HG03159 (cell line): ENCODE data around the gene EGF.

Experiments
- ATAC-seq: cut with Tn5 transposase; IDR thresholded peaks from one replicate; pipeline ENCODE4 v1.9.1; 2021; ENCODE audit warnings: mild to moderate bottlenecking, moderate library complexity; ENCODE audit not compliant: unreplicated experiment

The EGF gene

GRCh38 chr4:109957227-109957626 is 44.5 kb downstream of the EGF start:
- no peak for ATAC-seq

GRCh38 chr4:109959195-109959594 is 46.5 kb downstream of the EGF start:
- no peak for ATAC-seq

DNA sequence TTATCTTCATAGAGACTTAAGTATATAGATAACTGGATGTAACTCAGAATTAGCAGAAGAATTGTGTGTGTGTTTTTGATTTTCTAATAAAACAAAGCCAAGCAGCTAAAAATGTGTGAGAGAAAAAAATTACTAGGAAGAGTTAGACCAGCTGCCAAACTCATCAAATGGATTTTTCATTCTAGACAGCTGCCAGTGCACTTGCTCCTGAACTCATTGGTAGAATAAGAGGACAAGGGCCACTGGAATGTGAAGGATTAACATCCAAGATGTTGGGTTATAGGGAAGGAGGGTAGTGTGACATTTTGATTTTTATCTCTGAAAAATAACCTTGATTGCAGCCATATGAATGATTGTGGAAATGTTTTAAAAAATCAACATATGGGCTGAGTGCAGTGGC is 49.7 kb downstream of the EGF start:
- no peak for ATAC-seq

- ATAC-seq, result no peak
These were observed 54.3 kb downstream of the EGF start for GRCh38 chr4:109966891-109967481.

DNA sequence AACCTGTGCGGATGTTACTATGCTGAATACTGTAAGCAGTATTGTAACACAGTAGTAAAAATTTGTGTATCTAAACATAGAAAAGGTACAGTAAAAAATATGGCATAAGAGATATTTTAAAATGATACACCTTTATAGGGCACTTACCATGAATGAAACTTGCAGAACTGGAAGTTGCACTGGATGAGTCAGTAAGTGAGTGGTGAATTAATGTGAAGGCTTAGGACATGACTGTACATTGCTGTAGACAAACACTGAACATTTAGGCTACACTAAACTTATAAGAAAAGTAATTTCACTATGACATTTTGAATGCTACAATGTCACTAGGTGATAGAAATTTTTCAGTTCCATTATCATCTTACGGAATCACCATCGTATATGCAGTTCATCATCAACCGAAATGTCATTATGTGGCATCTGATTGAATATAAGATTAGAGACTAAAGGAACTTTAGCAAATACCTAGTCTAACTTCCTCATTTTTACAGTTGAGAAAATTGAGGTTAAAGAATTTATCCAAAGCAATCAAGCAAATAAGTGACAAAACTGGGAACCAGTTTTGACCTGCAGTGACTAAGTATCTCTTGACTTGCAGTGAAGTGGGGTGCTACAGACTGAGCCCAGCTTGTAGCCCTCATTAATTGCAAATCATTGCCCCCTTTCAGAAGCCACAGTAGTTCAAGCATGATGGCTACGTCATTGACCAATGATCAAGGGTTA is 55.3 kb downstream of the EGF start:
- ATAC-seq, result peak; percentile 46

- ATAC-seq, result no peak
These were observed 56.4 kb downstream of the EGF start for GRCh38 chr4:109969087-109969486.

GRCh38 chr4:109969919-109970318 is 57.2 kb downstream of the EGF start:
- ATAC-seq, result no peak

DNA sequence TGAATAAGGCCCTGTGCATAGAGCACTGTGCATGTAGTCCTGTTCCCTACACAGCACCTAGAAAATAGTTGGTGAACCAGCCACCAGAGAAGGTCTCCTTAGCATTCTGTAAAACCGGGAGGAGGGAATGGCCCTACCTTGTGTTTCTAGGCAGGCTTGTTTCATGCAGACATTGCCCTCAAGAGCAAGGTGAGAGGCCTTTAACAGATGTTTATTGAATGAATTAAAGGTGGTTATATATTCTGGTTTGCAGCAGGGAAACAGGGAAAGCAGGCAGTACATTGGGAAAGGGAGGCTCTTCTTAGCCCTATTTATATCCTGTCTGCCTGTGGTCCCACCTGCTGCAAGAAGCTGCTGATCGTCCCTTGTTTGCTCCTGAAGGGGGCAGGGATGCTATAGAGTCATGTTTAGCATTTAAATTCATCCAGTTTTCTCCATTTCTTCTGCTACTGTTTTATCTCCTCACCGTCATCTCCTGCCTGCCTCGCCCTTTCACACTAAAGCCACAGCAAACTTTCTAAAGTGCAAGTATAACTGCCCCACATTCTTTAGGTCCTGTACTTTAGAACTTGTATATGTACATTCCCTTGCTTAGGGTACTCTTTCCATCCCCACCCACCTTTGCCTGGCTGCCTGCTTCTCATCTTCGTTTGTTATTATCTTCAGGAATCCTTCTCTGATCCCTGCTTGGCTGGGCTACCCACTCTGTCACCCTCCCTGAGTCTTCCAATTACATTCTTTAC is 60.3 kb downstream of the EGF start:
- no peak for ATAC-seq

DNA sequence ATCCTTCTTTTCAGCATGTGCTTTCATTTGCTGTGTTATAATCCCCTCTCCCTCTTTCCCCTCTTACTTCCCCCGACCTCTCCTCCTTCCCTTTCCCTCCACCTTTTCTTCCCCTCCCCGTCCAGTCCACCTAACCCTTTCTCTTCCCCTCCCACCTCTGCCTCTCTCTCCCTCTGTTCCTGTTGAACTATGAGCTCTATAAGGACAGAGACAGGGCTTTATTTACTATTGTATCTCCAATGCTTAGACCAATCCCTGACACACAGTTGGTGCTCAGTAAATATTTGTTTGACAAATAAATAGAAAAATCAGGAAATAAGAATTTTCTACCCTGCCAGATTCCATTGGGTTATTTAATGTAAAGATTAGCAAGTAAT is 60.8 kb downstream of the EGF start:
- no peak for ATAC-seq

DNA sequence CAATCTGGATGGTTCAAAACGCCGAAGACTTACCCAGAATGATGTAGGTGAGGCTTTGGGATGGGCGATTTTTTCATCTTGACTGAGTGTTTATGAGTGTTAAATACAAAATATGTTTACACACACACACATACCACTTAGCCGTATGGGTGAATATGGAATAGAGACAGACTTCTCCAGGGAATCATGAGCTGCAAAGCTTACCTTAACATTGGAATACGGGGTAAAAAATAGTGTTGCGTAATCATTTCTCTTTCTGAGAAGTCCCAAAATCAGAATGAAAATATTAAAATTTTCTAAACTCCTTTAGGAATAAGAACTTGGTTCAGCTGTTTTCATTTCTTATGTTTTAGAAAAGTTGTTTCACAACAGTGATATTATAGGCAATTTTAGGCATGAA is 63.5 kb downstream of the EGF start:
- no peak for ATAC-seq

DNA sequence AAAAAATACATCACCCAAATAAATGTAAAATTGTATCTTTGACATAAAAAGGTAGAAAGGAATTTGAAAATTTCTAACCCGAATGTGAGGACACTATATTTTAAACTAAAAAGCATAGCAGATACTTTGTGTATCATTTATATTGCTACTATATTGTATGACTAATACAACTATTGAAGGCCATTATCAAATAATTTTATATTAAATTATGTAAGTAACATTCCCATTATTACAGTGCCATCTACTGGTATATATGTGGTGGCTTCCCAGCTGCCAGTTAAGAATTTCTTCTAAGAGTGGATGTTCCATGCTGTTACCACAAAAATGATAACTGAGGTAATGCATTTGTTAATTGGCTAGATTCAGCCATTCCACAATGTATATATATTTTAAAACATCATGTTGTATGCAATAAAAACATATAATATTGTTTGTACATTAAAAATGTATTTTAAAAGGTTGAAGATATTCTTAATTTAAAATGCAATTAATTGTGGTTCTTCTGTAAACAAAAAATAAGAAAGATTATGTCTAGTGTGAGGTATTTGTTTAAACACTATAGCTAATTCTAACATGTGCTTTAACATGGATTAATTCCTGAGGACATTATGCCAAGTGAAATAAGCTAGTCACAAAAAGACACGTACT is 65.3 kb downstream of the EGF start:
- no peak for ATAC-seq

DNA sequence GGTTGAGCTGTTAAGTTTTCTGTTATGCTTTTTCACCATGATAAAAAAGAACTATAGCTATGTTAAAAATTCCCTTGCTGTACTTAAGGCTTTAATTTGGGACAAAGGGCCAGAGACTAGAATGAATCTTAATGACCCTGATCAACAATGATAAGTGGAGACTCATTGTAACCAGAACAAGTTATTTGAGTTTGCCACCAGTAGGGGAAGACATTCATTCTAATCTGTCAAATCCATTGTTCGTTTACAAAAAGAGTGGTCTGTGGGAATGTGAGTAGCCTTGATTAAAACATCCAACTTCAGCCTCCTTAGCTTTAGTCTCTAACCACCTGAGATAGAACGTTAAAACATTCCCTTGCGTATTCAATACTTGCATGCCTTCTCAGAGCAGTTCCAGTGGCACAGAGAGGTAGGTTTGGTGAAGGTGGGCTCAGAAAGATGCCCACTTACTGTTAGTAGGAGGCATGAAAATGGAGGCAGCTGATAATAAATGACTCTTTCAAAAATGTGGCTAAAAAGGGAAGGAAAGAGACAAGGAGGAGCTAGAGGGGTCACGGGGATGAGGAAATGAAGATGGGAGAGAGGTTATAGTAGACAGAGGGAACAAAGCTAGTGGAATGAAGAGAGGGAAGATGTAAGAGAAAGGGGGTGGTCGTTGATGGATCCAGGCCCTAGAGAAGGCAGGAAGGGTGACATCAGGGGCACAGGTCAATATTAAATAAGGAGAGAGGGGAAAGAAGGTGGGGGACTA is 66.2 kb downstream of the EGF start:
- no peak for ATAC-seq

- no peak for ATAC-seq
These were observed 67.4 kb downstream of the EGF start for GRCh38 chr4:109979920-109980717.

GRCh38 chr4:109981936-109982335 is 69.3 kb downstream of the EGF start:
- no peak for ATAC-seq

GRCh38 chr4:109982521-109982920 is 69.8 kb downstream of the EGF start:
- ATAC-seq, result no peak

GRCh38 chr4:109985993-109986974 is 73.6 kb downstream of the EGF start:
- ATAC-seq, result no peak

DNA sequence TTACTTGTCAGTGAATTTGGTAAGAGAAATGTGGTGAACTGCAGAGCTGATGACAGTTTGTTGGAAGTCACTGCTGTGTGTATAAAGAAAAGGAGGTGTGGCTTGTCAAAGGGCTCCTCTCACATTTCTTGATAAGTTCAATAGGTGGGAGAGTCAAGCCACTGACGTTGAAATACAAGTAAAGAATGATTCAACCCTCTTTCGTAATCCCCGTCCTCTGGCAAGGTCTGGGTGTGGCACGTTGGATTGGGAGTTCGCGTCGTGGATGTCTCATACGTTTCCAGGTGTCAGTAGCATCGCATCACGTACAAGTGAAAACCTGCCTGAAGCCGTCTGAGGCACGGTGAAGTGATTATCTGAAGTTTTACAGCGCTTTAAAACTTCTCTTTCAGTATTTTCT is 76.4 kb downstream of the EGF start:
- no peak for ATAC-seq

DNA sequence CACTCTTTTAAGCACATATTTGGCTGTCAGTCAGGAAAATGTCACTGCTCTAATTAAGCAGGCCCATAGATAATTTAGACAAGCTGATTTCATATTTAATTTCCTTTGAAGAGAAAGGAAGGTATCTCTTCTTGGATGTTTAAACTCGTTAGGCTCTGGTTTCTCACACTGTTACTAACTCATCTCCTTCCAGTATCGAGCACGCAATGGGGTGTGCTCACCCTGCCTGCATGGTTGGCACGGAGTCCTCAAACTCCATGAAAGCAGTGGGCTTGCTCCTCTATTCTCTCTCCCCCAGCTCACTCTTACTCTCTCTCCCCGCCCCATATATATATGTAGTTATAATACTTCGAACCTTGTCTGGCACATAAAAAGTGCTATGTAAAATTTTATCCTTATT is 76.9 kb downstream of the EGF start:
- ATAC-seq, result no peak
